PC-3 (cell line): ENCODE data around the gene GRHL3. TPM values are rescaled to one million over a fixed set of nuclear protein-coding genes. Genes with fewer than 3 reads are reported as not detected.

Experiments
- ATAC-seq: fragments of 200-7000 bp; cut with Tn5 transposase; 2 replicates; pipeline ENCODE4 v1.9.1; 2020; ENCODE audit warnings: mild to moderate bottlenecking, moderate library complexity
- BruUV-seq: library from RNA; stranded (reverse); fragments of 400-500 nt; replicated peaks from 2 replicates; lab custom pipeline; 2021; lab: Mats Ljungman, UMichigan
- CTCF ChIA-PET: fragments of 300-600 bp; sonication (Branson Sonifier 250); formaldehyde crosslinking; loops from one replicate; lab custom pipeline; 2022; ENCODE audit warnings: antibody characterized with exemption; lab: Charles Lee
- POLR2A ChIA-PET: fragments of 300-600 bp; sonication (Branson Sonifier 250); formaldehyde crosslinking; loops from one replicate; lab custom pipeline; 2022; ENCODE audit warnings: antibody characterized with exemption; ENCODE audit not compliant: unreplicated experiment; lab: Charles Lee
- DNase-seq: peaks from one replicate; pipeline ENCODE4 v3.0.0-alpha.2; 2015
- H2AFZ ChIP-seq: fragments of 300-600 bp; sonication (generic); 2 replicates; pipeline ENCODE4 v1.6.0; 2016; ENCODE audit warnings: antibody characterized with exemption, low read length
- H3F3A ChIP-seq: fragments of 300-600 bp; sonication (generic); one replicate; pipeline ENCODE4 v1.6.0; 2017; ENCODE audit warnings: antibody characterized with exemption, low read length, control low read depth, mild to moderate bottlenecking; ENCODE audit not compliant: unreplicated experiment
- H3K27ac ChIP-seq: fragments of 300-600 bp; sonication (generic); 2 replicates; pipeline ENCODE4 v1.5.1; 2016; ENCODE audit warnings: mild to moderate bottlenecking, low read length
- H3K27me3 ChIP-seq: fragments of 300-600 bp; sonication (generic); 2 replicates; pipeline ENCODE4 v1.6.1; 2016; ENCODE audit warnings: low read length, mixed read lengths
- H3K36me3 ChIP-seq: fragments of 300-600 bp; sonication (generic); 2 replicates; pipeline ENCODE4 v1.6.1; 2016; ENCODE audit warnings: low read depth, mixed run types, low read length, mixed read lengths
- H3K4me1 ChIP-seq: fragments of 300-600 bp; sonication (generic); 2 replicates; pipeline ENCODE4 v1.5.1; 2016; ENCODE audit warnings: low read length; ENCODE audit not compliant: insufficient read depth
- H3K4me2 ChIP-seq: fragments of 300-600 bp; sonication (generic); 2 replicates; pipeline ENCODE4 v1.6.0; 2016; ENCODE audit warnings: low read length
- H3K4me3 ChIP-seq: fragments of 300-600 bp; sonication (generic); 2 replicates; pipeline ENCODE4 v1.5.1; 2016; ENCODE audit warnings: mild to moderate bottlenecking, low read length, mixed read lengths
- H3K79me2 ChIP-seq: fragments of 300-600 bp; sonication (generic); 2 replicates; pipeline ENCODE4 v1.6.1; 2017; ENCODE audit warnings: low read length, mixed read lengths
- H3K9ac ChIP-seq: fragments of 300-600 bp; sonication (generic); 2 replicates; pipeline ENCODE4 v1.6.0; 2016; ENCODE audit warnings: mild to moderate bottlenecking, low read length
- H3K9me2 ChIP-seq: fragments of 300-600 bp; sonication (generic); replicated peaks from 2 replicates; pipeline ENCODE4 v1.6.1; 2016; ENCODE audit warnings: mixed run types, low read length, mixed read lengths
- H3K9me3 ChIP-seq: fragments of 300-600 bp; sonication (generic); 2 replicates; pipeline ENCODE4 v1.6.1; 2016; ENCODE audit warnings: low read length, mixed read lengths
- H4K20me1 ChIP-seq: fragments of 300-600 bp; sonication (generic); 2 replicates; pipeline ENCODE4 v1.6.1; 2016; ENCODE audit warnings: low read length, mixed read lengths
- CTCF ChIP-seq: fragments of 300-600 bp; sonication (generic); conservative IDR thresholded peaks from 2 replicates; pipeline ENCODE4 v1.5.1; 2017; ENCODE audit warnings: antibody characterized with exemption, low read depth, mild to moderate bottlenecking, low read length
- EZH2 ChIP-seq: fragments of 300-600 bp; sonication (generic); IDR thresholded peaks from one replicate; pipeline ENCODE4 v1.6.1; 2017; ENCODE audit warnings: antibody characterized with exemption, mild to moderate bottlenecking, low read length; ENCODE audit not compliant: unreplicated experiment
- EZH2phosphoT487 ChIP-seq: fragments of 300-600 bp; sonication (generic); IDR thresholded peaks from 2 replicates; pipeline ENCODE4 v1.6.1; 2018; ENCODE audit warnings: mild to moderate bottlenecking, antibody characterized with exemption, low read length, borderline replicate concordance
- intact Hi-C: fragments of 100-400 bp; cut with micrococcal nuclease; formaldehyde crosslinking; loops from 2 replicates; pipeline ENCODE4 v1.9.0; 2023
- total RNA-seq: library from RNA; depleted of rRNA; stranded (reverse); fragments of >200 nt; gene quantifications from 2 replicates; pipeline ENCODE4 v1.2.3, GENCODE V29; 2014

The GRHL3 gene
- total RNA-seq, 1 experiment from 2014 or later: 3.5 TPM

DNA sequence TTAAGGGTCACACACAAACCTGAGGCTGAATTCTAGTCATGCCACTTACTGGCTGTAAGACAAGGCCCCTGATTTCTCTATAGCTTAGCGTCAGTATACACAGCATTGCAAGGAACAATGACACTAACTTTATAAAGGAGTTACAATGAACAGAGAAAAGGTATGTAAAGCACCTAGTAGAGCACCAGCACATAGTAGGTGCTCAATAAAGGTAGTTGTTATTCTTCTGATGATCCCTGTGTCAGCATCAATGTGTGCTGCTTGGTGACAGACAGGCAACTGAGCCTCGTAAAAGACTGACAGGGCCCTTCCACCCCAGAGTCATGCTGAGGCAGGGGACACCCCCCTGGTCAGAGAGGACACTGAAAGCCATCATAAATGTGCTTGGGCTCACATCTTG lies 43.2 kb downstream of the GRHL3 start:
- ATAC-seq: no peak
- no peaks in the 10 kb centered on the region for H3K79me2 ChIP-seq
- peaks cover 38% of the 10 kb centered on the region for H3K4me1 ChIP-seq
- ChIA-PET POLR2A (no interaction called here), CTCF (no interaction called here)
- BruUV-seq: no TSS peak
- H3K4me3 ChIP-seq: no peak overlapping the region
- H3K27me3 ChIP-seq: no peaks in the 10 kb centered on the region
- H3K36me3 ChIP-seq: no peaks in the 10 kb centered on the region
- TF ChIP-seq CTCF: no peak
- no peak for TF ChIP-seq EZH2phosphoT487
- no peak for TF ChIP-seq EZH2
- no peaks in the 10 kb centered on the region for H3K9me2 ChIP-seq
- peaks cover 4% of the 10 kb centered on the region for H3F3A ChIP-seq
- H3K9ac ChIP-seq: no peak overlapping the region
- no peak overlapping the region for H3K4me2 ChIP-seq
- no peak overlapping the region for H2AFZ ChIP-seq
- H4K20me1 ChIP-seq: no peaks in the 10 kb centered on the region
- intact Hi-C loops: no loop called here
- H3K9me3 ChIP-seq: no peaks in the 10 kb centered on the region
- DNase-seq: no peak
- H3K27ac ChIP-seq: peak overlapping the region; percentile 35

- Histone ChIP-seq H3K4me3 (no peak overlapping the region), H3F3A (peaks cover 4% of the 10 kb centered on the region), H3K27ac (peak overlapping the region; percentile 35), H3K4me2 (no peak overlapping the region), H3K4me1 (peaks cover 38% of the 10 kb centered on the region), H3K9me3 (no peaks in the 10 kb centered on the region), H3K9me2 (no peaks in the 10 kb centered on the region), H3K79me2 (no peaks in the 10 kb centered on the region), H3K36me3 (no peaks in the 10 kb centered on the region), H2AFZ (no peak overlapping the region), H3K27me3 (no peaks in the 10 kb centered on the region), H3K9ac (no peak overlapping the region), H4K20me1 (no peaks in the 10 kb centered on the region)
- BruUV-seq: no TSS peak
- ChIA-PET CTCF (interaction anchor here (1.0 kb wide), 1 partner anchor 29 kb away, joined by 3 read pairs; no protein-coding TSS in a partner anchor), POLR2A (no interaction called here)
- intact Hi-C loops: no loop called here
- DNase-seq (peak; percentile 76), ATAC-seq (peak; percentile 51)
- TF ChIP-seq EZH2phosphoT487 (no peak), CTCF (no peak), EZH2 (no peak)
Measured at GRCh38 chr1:24362982-24363614, 43.9 kb downstream of the GRHL3 start.

- H3K27me3 ChIP-seq: no peaks in the 10 kb centered on the region
- no peak for TF ChIP-seq CTCF
- TF ChIP-seq EZH2: no peak
- H4K20me1 ChIP-seq: no peaks in the 10 kb centered on the region
- ATAC-seq: no peak
- no peak overlapping the region for H2AFZ ChIP-seq
- no peak overlapping the region for H3K4me3 ChIP-seq
- H3K9ac ChIP-seq: peak overlapping the region; percentile 93
- H3K9me2 ChIP-seq: no peaks in the 10 kb centered on the region
- H3K9me3 ChIP-seq: no peaks in the 10 kb centered on the region
- H3K27ac ChIP-seq: peak overlapping the region; percentile 100
- BruUV-seq: no TSS peak
- intact Hi-C loops: no loop called here
- CTCF ChIA-PET: interaction anchor here (1.7 kb wide), 1 partner anchor 162 kb away, joined by 12 read pairs; no protein-coding TSS in a partner anchor
- H3K36me3 ChIP-seq: no peaks in the 10 kb centered on the region
- H3F3A ChIP-seq: peaks cover 4% of the 10 kb centered on the region
- POLR2A ChIA-PET: interaction anchor here (1.0 kb wide), 1 partner anchor 69 kb away, joined by 3 read pairs; no protein-coding TSS in a partner anchor
- H3K4me2 ChIP-seq: peak overlapping the region; percentile 83
- no peaks in the 10 kb centered on the region for H3K79me2 ChIP-seq
- H3K4me1 ChIP-seq: peaks cover 42% of the 10 kb centered on the region
- no peak for DNase-seq
Measured at GRCh38 chr1:24363994-24364393, 44.8 kb downstream of the GRHL3 start.
